Measurements from ENCODE around the gene HOXC6.

DNA sequence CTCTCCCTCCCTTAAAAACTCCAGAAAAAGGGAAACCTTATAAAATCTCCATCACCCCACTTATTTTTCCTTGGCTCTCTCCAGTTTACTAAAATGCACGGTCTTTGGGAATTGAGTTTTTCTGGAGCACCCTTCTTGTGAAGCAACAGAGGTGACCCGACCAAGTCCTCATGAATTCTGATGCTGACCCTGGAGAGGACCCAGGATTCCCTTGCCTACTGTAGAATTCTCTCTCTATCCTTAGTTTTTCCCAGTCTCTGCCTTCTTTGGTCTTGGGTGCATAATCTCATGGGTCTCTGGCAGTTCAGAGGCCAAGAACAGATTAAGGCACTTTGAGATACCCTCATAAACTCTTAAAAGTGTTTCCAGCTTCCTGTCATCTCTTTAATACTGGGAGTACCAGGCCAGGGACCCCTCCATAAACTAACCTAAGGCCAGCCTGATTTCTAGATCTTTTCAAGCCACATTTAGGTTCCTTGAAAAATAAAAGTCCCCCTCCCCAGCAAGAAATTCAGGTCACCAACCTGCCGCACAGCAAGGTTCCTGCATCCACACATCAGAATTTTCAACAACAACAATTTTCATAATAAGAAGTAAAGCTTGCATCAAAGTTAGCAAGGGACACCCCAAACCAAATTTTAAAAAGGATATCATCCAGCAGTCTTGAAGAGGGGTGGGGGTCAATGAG lies 20.3 kb downstream of the HOXC6 start:
- no peak for TF ChIP-seq CTCF (IDR thresholded peaks at IDR 0.05)
- TF ChIP-seq HMGXB4 (CRISPR knock-in tag; IDR thresholded peaks at IDR 0.05): no peak
- no peak for TF ChIP-seq FOXP4 (CRISPR knock-in tag; IDR thresholded peaks at IDR 0.05)
- TF ChIP-seq NR2C2 (CRISPR knock-in tag; IDR thresholded peaks at IDR 0.05): no peak

All from WTC11 (cell line).